SK-N-SH treated with all-trans-retinoic acid at 6 μM for 48 hours (cell line): ENCODE measurements around the gene ITIH1.

Experiments
- CREB5 ChIP-seq: fragments of 250-450 bp; sonication (Bioruptor Pico); IDR thresholded peaks from 2 replicates; pipeline ENCODE4 v1.5.1; 2020; ENCODE audit warnings: low read depth, mild to moderate bottlenecking, moderate library complexity
- PATZ1 ChIP-seq: fragments of 250-450 bp; sonication (Bioruptor Pico); IDR thresholded peaks from 2 replicates; pipeline ENCODE4 v1.8.0; 2020; ENCODE audit warnings: mild to moderate bottlenecking, moderate library complexity, borderline replicate concordance
- TOX ChIP-seq: fragments of 250-450 bp; sonication (Bioruptor Pico); IDR thresholded peaks from 2 replicates; pipeline ENCODE4 v1.8.0; 2021; ENCODE audit warnings: mild to moderate bottlenecking, moderate library complexity, borderline replicate concordance
- ZFP30 ChIP-seq: fragments of 450-650 bp; formaldehyde crosslinking; IDR thresholded peaks from 2 replicates; pipeline ENCODE4 v1.5.0; 2022; ENCODE audit warnings: mild to moderate bottlenecking, moderate library complexity
- ZNF70 ChIP-seq: fragments of 450-650 bp; formaldehyde crosslinking; IDR thresholded peaks from 2 replicates; pipeline ENCODE4 v1.5.0; 2020; ENCODE audit warnings: mild to moderate bottlenecking, moderate library complexity

GRCh38 chr3:52792413-52792812, 15.0 kb downstream of the ITIH1 start:
- TF ChIP-seq CREB5 (CRISPR knock-in tag) = no peak
- no peak for TF ChIP-seq TOX (CRISPR knock-in tag)
- no peak for TF ChIP-seq ZNF70 (CRISPR knock-in tag)
- no peak for TF ChIP-seq ZFP30 (CRISPR knock-in tag)
- TF ChIP-seq PATZ1 (CRISPR knock-in tag) = no peak
